HG02870 (cell line): ENCODE results near the gene EFCAB6.

ENCODE experiments used
- ATAC-seq: cut with Tn5 transposase; IDR thresholded peaks from one replicate; pipeline ENCODE4 v1.9.1; 2021; ENCODE audit warnings: mild to moderate bottlenecking, moderate library complexity; ENCODE audit not compliant: unreplicated experiment

The EFCAB6 gene

DNA sequence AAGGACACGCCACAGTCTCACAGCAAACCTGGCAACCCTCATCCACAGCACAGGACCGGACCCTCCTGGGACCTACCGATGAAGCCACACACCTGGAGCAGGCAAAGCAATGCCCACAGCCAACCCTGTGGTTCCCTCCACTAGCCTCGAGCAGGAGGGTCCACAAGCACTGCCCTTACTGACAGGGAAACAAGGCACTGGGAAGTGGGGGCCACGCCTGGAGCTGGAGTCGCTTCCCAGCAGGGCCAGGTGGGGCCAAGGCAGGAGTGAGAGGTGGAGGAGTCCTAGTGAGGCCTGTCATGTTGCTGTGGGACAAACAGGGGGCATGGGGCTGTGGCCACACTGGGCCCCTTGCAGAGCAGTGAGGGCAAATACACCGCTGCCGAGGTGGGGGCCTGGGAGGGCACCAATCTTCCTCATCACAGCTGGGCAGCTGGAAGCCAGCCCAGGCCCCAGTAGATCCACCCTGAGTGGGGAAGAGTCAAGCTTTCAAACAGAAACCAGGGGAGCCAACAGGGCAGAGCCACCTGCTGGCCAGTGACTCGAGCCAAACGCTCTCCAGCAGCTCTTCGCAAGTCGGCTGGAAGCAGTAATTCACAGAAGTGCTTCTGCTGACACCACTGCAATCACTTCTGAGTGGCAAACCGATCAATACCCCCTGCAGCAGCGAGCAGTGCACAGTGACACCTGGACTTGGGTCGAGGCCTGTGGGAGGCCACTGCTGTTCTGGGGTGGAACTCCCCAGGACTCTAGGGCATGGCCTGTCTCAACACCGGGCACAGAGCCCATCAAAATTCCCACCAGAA is 36.5 kb upstream of the EFCAB6 start:
- ATAC-seq, result no peak

DNA sequence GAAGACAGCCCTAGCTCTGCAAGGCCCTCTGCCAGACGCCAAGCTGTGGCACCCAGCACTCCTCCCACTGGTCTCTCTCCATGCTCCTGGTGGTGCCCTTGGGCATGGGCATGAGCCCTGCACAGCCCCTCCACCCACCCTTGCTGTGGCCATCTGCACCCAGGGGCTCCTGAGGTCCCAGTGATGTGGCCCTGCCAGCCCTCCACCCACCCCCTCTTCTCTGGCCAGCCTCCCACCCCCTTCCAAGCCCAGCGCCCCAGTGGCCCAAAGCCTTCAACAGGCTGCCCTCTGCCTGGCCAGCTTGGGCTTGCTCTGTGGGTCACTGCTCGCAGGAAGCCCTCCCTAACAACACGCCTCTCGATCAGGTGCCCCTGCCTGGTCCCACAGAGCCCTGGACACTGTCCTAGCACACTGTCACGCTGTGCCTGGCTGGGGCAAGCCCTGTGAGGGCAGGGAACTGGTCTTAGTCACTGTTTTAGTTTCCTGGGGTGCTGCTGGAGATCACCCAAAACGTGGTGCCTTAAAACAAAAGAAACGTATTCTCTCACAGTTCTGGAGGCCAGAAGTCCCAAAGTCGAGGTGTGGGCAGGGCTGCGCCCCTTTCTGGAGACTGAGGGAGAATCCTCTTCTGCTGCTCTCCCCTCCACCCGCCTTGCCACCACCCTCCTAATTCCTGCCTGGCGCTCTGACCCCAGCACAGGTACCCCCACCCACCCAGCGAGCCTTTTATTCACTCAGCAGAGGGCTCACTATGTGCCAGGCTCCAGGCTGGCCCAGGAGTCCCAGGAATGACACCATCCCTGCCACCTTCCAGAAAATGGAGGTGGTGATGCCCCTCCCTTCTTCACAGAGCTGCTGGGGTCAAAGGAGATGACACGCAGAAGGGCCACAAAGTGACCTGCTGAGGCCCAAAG is 35.5 kb upstream of the EFCAB6 start:
- ATAC-seq, result no peak

DNA sequence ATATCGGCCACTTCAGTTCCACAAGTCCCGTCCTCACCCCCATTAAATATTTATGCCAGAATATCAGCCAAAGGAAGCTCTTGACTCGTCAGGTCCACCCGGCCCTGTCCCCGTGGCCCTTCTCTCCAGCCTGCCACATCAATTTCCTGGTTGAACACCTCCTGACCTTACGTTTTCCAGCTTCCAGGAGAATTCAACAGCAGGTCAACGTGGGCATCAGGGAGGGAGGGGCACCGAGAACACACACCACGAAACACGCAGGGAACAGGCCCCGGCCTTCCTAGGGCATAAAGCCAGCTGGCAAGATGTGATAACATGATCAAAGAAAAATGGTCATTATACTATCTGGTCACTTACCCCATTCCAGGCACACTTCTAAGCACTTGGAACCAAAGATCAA is 34.9 kb upstream of the EFCAB6 start:
- no peak for ATAC-seq

DNA sequence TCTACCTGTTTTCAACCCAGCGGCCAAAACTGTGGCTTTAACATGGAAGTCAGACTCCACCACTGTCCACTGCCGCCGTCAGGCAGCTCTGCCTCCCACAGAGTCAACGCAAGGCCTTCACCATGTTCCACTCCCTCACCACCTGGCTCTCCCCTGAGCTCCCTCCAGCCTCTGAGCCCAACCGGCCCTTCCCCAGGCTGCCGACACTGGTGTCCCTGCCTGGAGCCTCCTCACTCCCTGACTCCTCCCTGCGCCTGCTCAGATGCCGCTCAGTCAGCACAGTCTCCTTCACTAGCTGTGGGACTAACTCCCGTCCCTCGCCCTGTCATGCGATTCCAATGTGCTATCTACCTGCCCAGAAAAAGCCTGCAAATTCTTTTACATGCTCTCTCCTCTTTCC is 33.9 kb upstream of the EFCAB6 start:
- ATAC-seq, result no peak

DNA sequence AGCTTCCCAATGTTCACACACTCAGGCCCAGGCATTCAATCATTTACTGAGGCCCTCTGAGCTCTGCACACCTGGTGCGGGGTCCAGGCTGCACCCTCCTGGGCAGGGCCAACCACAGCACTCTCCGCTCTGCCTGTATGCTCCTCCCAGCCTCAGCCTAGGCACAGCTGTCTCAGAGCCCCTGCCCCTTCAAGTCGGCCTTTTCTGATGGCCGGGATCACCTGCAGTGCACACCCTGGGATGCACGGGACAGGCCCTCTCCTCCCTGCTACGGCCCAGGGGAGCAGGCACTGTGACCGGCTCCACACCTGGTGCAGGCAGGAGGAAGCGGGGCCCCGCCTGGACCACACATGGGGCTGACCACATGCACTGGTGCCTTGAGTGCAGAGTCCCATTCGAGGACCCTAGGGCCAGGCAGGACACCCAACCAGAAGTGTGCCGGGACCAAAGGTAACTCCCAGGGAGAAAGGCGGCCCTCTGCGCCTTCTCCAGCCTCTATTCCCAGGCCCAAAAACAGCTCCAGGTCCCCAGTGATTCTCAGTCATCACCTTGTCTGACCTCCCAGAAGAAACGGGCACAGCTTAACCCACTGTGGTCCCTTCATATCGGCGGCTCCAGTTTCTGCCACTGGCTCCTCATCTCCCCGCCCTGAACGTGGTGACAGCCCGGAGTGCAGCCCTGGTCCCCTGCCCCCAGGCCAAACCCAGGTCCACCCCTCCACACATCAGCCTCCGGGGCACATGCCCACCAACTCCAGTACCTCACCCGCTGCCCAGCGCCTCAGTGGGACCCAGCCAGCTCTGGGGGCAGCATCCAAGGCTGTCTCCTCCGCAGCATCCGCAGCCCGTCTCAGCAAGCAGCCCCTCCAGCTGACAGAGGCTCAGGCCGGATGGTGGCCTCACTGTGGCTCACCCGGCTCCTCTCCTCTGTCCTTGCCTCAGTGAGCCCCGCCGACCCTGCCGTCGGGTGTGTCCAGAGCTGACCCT is 32.7 kb upstream of the EFCAB6 start:
- ATAC-seq, result no peak

DNA sequence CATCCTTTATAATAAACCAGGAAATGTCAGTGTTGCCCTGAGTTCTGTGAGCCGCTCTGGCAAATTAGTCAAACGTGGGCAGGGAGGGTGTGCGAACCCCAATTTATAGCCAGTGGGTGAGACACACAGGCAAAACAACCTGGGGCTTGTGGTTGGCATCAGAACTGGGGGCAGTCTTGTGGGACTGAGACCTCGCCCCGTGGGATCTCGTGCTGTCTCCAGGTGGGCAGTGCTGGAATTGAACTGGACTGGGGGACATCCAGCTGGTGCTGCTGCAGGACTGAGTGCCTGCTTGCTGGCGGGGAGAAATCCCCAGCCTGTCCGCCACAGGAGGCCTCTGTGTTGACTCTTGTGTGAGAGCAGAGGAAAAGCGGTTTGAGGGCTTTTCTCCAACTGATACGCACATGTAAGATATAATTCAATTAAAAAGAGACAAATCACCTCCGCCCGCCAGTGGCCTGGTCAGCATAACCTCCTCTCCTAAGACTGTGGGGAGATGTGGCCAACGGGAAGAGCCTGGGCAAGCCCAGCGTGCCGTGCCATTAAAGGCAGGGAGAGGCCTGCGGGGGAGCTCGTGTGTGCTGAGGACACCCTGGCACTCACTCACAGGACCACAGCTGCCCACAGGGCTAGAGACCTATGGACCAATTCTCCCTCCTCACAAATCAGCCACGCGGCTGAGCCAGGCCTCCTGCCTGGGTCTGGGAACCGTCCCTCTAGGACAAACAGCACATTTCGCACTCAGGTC is 31.9 kb upstream of the EFCAB6 start:
- no peak for ATAC-seq

DNA sequence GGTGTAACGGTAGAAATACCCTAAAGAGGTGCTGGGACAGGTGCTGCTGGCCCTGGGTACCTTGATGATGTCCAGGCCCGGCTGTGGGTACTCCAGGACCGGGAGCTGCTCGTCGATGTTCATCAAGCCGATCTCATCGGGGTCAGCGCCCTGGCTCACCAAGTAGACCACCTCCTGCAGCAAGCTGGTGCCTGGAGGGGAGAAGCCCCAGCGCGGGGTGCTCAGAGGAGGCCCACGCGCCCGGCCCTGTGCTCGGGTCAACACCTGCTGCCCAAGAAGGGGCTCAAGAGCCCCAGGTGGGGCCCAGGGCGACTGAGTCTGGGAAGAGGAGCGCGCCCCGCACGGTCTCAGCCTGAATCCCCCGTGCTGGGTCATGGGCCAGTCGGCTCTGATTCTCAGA is 29.6 kb upstream of the EFCAB6 start:
- no peak for ATAC-seq

DNA sequence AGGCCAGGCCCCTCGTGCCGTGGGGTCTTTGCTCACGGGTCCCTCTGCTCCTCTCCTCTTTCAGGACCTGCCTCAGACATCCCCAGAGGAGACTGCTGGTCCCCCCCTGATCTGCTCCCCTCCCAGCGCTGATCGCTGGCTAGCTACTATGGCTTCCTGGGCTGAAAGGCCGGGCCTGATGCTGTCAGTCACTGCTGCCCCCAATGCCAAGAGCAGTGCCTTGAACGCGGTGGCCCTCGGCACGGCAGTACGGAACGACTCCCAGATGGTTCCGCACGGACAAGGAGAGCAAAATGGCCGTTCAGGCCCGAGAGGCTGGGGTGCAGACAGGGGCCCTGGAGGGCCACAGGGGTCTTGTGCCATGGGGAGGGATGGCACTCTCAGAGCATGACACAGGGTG is 28.7 kb upstream of the EFCAB6 start:
- ATAC-seq, result no peak

DNA sequence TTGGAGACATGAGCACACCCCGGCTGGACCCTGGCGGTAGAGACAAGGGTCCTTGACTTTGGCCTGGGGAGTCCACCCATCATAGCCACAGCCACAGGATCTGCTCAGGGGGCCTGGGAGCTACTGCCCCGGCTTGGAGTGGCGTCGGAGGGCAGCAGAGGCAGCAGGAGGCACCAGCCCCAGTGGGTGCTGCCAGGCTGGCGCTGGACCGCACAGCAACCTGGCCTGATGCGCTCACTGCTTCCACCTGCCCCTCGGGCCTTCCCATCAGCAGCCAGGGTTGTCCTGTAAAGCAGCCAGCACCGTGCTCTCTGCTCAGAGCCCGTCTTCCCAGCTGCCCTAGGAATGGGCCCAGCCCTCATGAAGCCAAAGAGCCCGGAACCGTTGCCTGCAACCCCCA is 28.3 kb upstream of the EFCAB6 start:
- ATAC-seq, result no peak

DNA sequence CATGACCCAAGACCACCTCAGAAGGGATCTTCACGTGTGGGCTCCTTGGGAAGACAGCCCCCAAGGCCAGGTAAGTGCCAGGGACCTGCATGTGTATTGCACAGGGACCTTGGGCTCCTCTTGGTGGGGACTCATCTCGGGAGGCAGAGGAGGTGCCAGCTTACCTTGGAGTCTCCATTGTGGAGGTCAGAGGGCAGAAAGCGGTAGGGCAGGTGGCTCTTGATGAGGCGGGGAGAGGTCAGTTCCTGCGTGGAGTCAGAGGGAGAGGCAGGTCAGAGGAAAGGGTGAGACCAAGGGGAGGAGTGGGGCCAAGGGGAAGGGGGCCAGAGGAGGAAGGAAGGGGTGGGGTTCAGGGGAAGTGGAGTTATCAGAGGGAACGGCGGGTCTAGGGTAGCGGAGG is 27.7 kb upstream of the EFCAB6 start:
- no peak for ATAC-seq

DNA sequence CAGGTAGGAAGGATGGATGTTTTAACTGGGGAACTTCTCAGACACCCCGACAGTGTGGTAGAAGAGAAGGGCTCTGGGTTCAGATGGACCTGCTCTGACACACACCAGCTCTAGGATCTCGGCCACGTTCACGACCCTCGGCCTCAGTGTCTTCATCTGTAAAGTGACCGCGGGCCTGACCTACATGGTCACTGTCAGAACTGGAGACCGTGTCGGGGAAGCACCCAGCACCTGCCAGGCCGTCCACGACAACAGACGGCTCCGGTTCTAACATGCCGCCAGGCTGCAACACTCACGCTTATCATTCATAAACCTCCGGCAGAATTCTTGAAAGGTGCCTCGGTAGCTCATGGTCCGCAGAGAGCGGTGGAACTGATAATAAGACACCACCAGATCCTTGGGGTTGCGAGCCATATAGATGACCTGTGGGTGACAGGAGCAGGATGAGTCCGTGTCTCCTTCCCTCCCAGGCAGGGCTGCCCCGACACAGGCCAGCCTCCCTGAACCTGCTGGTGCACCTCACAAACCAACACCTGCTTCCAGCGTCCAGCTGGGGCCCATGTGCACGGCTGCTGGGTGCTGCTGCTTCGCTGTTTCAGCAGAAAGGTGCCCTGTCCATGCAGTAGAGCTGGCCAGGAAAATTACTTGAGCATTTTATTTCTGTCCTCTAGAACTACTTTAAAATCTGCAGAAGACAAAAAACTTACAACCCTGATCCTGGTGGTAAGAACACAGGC is 26.6 kb upstream of the EFCAB6 start:
- no peak for ATAC-seq

DNA sequence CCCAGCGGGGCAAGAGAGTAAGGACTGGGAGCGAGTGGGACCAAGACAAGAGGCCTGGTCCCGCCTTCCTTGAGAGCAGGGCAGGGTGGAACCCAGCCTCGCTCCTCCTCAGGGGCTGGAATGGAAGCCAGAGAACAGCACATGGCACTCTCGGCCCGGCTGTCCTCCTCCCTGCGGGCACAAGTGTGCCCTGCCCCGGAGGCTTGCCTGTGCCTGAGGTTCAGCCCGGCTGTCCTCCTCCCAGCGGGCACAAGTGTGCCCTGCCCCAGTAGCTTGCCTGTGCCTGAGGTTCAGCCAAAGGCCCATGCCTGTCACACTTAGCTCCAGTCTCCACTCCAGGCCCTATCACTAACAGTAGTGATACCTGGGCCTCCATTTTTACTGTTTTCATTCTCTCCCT is 26.1 kb upstream of the EFCAB6 start:
- ATAC-seq, result no peak

DNA sequence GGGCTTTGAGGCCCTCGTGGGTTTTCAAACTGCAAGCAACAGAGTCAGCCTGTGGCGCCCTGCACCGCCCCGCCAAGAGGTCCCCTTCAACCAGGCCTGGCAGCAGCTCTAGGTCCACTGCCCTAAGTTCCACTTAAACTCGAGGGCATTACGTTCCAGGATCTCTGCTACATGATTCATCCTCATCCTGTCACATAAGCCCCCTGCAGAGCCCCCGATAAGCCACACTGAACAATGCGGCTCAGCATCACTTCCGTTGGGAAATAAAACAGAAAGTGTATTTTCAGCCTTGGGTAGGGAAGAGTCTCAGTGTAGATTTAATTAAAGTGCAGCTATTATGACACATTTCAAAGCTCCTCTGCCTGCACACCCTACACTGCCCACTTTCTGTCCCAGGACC is 25.6 kb upstream of the EFCAB6 start:
- ATAC-seq, result no peak

DNA sequence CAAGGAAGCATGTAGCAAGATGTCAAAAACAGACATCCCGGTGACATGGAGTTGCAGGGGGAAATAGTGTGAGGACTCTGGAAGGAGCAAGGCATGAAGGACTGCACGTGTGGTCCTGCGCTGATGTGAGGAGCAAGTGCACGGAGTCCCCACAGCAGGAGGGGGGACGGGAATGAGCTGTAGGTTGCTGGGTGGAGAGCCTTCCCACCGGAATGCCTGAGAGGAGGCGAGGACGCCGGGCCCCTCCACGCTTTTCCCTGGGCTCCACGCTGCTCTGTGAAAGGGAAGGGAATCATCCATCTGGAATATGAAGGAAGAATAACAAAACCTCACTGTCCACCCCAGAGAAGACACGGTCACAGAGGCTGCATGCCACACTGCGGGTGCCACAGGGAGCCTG is 23.6 kb upstream of the EFCAB6 start:
- ATAC-seq, result no peak

DNA sequence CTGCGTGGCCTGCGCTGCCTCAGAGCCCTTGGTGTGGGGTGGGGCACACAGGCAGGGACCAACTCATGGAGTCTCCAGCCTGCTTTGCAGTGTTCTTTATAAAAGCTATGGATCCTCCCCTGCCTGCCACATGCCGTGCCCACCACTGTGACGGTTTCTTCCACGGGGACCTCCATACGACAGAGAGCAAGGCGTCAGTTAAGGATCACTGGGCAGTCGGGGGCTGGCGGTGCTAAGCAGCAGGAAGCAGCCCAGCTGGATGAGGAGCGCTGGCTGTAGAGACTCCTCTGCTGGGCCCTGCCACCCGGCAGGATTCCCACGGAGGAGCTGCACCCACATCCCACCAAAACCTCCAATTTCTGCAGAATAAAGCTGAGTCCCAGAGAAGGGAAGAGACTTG is 23.1 kb upstream of the EFCAB6 start:
- ATAC-seq, result no peak

DNA sequence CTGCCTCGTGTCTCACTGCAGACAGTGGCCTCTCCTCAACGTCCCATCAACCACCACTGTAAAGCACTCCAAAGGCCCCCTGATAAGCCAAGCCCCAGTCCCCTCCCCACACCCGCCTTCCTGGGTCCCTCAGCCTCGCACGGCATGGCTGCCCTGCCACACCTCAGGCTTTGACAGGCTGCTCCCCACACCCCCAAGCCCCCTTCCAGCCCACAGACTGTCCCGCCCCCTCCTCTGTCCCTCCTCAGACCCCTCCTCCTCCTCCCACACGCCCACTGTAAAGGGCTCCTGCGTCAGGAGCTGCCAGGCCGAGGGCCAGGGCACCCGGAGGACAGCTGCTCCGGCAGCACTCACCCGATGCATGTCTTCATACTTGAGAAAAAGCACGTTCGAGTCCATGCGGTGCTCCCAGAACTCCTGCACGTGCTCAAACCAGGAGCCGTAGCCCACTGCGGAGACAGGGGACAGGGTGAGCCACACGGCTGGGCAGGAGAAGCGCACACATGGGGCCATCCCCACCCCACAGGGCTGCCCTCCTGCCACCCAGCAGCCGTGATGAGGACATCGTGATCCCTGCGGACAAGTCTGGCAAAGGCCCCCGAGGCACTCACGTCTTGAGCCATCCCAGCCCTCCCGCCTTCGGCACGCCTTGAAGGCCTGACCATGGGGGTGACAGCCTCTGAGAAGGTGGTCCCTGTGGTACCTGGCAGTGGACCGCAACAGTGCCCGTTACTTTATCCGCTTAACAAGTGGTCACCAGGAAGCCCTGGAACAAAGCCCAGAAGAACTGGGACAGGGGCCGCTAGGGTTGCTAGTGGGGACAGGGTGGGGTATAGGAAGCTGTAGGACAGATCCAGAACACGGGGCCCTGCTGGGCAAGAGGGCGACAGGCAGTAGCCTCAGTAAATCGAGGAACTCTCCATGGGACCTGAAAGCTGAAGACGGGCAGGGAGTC is 21.5 kb upstream of the EFCAB6 start:
- ATAC-seq, result no peak

DNA sequence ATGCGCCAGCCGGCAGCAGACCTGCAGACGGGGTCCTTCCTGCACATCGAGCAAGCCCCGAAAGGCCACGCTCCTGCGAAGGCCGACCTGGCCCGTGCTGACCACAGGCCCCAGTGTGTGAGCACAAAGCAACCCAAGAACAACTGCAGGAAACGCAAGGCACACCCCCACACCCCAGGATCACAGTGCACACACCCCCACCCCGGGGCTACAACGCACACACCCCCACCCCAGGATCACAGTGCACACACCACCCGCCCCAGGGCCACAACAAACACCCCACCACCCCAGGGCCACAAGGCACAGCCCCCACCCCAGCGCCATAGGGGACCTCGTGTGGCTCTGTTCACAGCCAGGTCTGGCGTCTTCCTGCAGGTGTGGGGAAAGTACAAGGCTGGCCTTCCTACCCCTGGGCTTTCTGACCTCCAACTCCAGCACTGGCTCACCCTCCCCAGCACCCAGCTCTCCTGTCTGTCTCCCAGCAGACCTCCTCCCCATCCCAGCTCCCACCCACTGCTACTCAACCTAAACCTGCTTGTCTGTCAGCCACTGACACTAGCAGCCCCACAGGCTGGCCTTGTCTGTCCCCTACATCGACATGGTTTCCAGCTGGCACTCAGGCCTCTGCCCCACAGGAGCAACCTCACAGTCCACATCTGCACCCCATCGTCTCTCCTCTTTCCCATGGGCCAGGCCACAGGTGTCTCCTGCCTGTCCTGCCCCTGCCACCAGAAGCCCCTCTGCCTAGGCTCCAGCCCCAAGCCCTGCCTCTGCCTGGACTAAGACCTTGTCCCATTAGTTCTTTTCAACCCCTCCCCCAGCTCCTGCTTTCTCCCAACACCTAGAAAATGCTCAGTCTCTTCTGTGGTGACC is 20.5 kb upstream of the EFCAB6 start:
- ATAC-seq, result no peak
